ENCODE measurements around the gene KRT7. TPM values are rescaled to one million over a fixed set of nuclear protein-coding genes. Genes with fewer than 3 reads are reported as not detected.

Gene KRT7
- total and polyA plus RNA-seq, 9 of the 15 experiments (the other 6 are each of a cell fraction or from before 2014, with no cell fraction given) = 1.4 TPM; not detected in 8

DNA sequence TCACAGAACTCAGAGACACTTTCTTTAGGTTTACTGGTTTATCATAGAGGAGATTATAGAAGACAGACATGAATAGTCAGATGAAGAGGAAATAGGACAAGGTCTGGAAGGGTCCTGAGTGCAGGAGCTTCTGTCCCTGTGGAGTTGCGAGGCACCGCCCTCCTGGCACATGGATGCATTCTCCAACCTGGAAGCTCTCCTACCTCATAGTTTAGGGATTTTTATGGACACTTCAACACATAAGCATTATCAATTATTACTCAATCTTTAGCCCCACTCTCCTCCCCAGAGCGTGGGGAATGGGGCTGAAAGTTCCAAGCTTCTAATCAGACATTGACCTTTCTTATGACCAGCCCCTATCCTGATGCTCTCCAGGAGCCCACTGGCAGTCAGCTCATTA lies 12.6 kb upstream of the KRT7 start:
- H3K9me3 ChIP-seq (replicated peaks; ENCODE audit: control insufficient read depth, insufficient read depth, low read depth, low read length) = no peaks in the 10 kb centered on the region
- TF ChIP-seq CBFB (CRISPR knock-in tag; IDR thresholded peaks at IDR 0.05) (no peak), TAL1 (IDR thresholded peaks at IDR 0.05) (no peak), ZNF717 (CRISPR knock-in tag; IDR thresholded peaks at IDR 0.05) (no peak), ZNF316 (IDR thresholded peaks at IDR 0.05) (no peak), ELF4 (CRISPR knock-in tag; IDR thresholded peaks at IDR 0.05) (no peak)
- no peaks in the 10 kb centered on the region for H3K79me2 ChIP-seq (ENCODE audit: control insufficient read depth, insufficient read depth, low read length)
- ATAC-seq (no peak), DNase-seq (ENCODE audit: extremely low read depth in 1 of 4, low spot score in 3 of 4) (no peak), FAIRE-seq (no peak)
- POLR2A ChIA-PET = interaction anchor here (0.6 to 1.8 kb wide), 4 partner anchors 13 to 472 kb away, joined by 3 to 4 read pairs (median 3); no protein-coding TSS in a partner anchor
- H2AFZ ChIP-seq (ENCODE audit: low read depth, low read length) = no peak overlapping the region
- H3K36me3 ChIP-seq (ENCODE audit: control insufficient read depth, insufficient read depth, low read length) = no peaks in the 10 kb centered on the region
- peaks cover 0 to 10% of the 10 kb centered on the region in 2 experiments; a peak in 1 of 5 replicates for H3K27me3 ChIP-seq (ENCODE audit: control insufficient read depth in 2 of 2, insufficient read depth in 2 of 2, low read length in 2 of 2)
- no peaks in the 10 kb centered on the region; a peak in 1 of 5 replicates for H3K4me1 ChIP-seq (replicated peaks in 1 of 2; ENCODE audit: control insufficient read depth in 2 of 2, insufficient read depth in 2 of 2, low read length in 2 of 2)
- no peaks in the 10 kb centered on the region for H4K20me1 ChIP-seq (replicated peaks; ENCODE audit: control insufficient read depth, insufficient read depth, low read length)
- in situ Hi-C loops (cut with MboI) (no loop called here), intact Hi-C loops (cut with micrococcal nuclease) (no loop called here)
- no TSS peak for BruUV-seq (replicated peaks)
- no peaks in the 10 kb centered on the region for H3K9me1 ChIP-seq (ENCODE audit: control insufficient read depth, insufficient read depth, low read length)
- WGBS (ENCODE audit: insufficient coverage, low coverage, missing lambda C conversion rate) = 0% methylated on average over 3 of the region's 3 CpGs
- H3K4me2 ChIP-seq (ENCODE audit: insufficient read depth, low read length) = no peak overlapping the region
- no peak overlapping the region for H3K27ac ChIP-seq (ENCODE audit: extremely low read depth, low read depth, low read length)
- no peak overlapping the region for H3K9ac ChIP-seq (ENCODE audit: insufficient read depth in 1 of 2, low read depth in 2 of 2, low read length in 2 of 2)
- CTCF ChIA-PET (ENCODE audit: low intra/inter-chr PET ratio) = no interaction called here
- no peak overlapping the region for H3K4me3 ChIP-seq

DNA sequence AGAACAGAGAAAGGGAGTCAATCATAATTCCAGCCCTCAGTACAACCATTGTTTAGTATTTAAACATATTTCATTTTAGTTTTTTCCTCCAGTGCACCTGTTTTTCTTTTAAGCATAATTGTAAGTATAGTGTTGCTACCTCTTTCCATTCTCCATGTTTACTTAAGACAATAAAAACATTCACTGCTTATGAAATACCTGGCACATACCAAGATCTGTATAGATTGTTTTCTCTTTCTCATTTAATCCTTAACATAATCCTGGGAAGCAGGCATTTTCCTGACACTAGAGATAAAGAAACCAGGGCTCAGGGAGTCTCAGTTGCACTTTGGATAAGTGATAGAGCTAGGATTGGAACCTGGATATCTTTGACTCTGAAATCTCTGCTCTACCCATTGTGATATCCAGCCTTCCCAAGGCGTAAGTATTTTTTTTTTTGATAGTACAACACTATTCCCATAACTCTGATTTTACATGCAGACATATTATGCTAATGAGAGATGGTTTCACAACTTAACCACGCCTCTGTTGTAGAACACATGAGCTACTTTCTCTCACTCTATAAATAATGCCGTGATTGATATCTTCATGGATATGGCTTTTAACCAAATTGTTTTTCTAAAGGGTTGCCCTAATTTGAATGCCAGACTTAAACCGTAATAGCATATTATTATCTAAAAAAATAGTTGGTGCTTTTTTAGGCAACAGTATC lies 11.8 kb upstream of the KRT7 start:
- POLR2A ChIA-PET = interaction anchor here (0.6 to 1.8 kb wide), 4 partner anchors 9 to 472 kb away, joined by 3 to 5 read pairs (median 4); no protein-coding TSS in a partner anchor
- no peak for FAIRE-seq
- Histone ChIP-seq H2AFZ (ENCODE audit: low read depth, low read length) (no peak overlapping the region), H3K27me3 (ENCODE audit: control insufficient read depth in 2 of 2, insufficient read depth in 2 of 2, low read length in 2 of 2) (peaks cover 0 to 7% of the 10 kb centered on the region in 2 experiments; a peak in 1 of 5 replicates), H3K36me3 (ENCODE audit: control insufficient read depth, insufficient read depth, low read length) (no peaks in the 10 kb centered on the region), H3K79me2 (ENCODE audit: control insufficient read depth, insufficient read depth, low read length) (no peaks in the 10 kb centered on the region), H3K9me3 (replicated peaks; ENCODE audit: control insufficient read depth, insufficient read depth, low read depth, low read length) (no peaks in the 10 kb centered on the region), H3K4me2 (ENCODE audit: insufficient read depth, low read length) (no peak overlapping the region), H3K9me1 (ENCODE audit: control insufficient read depth, insufficient read depth, low read length) (no peaks in the 10 kb centered on the region), H3K4me3 (no peak overlapping the region), H3K9ac (ENCODE audit: insufficient read depth in 1 of 2, low read depth in 2 of 2, low read length in 2 of 2) (no peak overlapping the region), H4K20me1 (replicated peaks; ENCODE audit: control insufficient read depth, insufficient read depth, low read length) (no peaks in the 10 kb centered on the region), H3K27ac (ENCODE audit: extremely low read depth, low read depth, low read length) (no peak overlapping the region), H3K4me1 (replicated peaks in 1 of 2; ENCODE audit: control insufficient read depth in 2 of 2, insufficient read depth in 2 of 2, low read length in 2 of 2) (no peaks in the 10 kb centered on the region)
- CTCF ChIA-PET (ENCODE audit: low intra/inter-chr PET ratio) = no interaction called here
- in situ Hi-C loops (cut with MboI) = no loop called here
- no peak for DNase-seq (ENCODE audit: extremely low read depth in 1 of 4, low spot score in 3 of 4)
- 0% methylated on average over 4 of the region's 4 CpGs for WGBS (ENCODE audit: insufficient coverage, low coverage, missing lambda C conversion rate)
- no TSS peak for BruUV-seq (replicated peaks)
- intact Hi-C loops (cut with micrococcal nuclease) = no loop called here
- ATAC-seq = no peak

All from K562 (cell line).